CD4-positive, alpha-beta T cell treated with Interleukin-17A for 1 hour (primary cell): ENCODE data around the gene GGTLC2.

Source experiments
- DNase-seq: peaks from one replicate; pipeline ENCODE4 v3.0.0-alpha.2; 2020

Gene GGTLC2

GRCh38 chr22:22692707-22693530, 48.5 kb downstream of the GGTLC2 start:
- DNase-seq = peak; percentile 67

- DNase-seq = no peak
Measured at GRCh38 chr22:22693531-22693884, 49.1 kb downstream of the GGTLC2 start.

- DNase-seq = no peak
Measured at GRCh38 chr22:22694106-22694505, 49.7 kb downstream of the GGTLC2 start.

- no peak for DNase-seq
Measured at GRCh38 chr22:22696104-22696503, 51.7 kb downstream of the GGTLC2 start.
